Cardiac muscle cell (in vitro differentiated cells and primary cell): Measurements from ENCODE around the gene NLRC4. TPM values are rescaled to one million over a fixed set of nuclear protein-coding genes. Genes with fewer than 3 reads are reported as not detected.
A peak's percentile ranks its signal among the peaks of the same experiment; 100 is the strongest.

ENCODE experiments used
- DNase-seq, 2 donors: peaks; one replicate each; pipeline versions ENCODE4 v3.0.0 to v3.0.0-alpha.2; 2010 to 2017; ENCODE audit warnings: low read depth in 1 of 2, low spot score in 1 of 2
- H3K27ac ChIP-seq: fragments of 200-600 bp; sonication (generic); 2 replicates; pipeline ENCODE4 v1.5.1; 2016
- H3K27me3 ChIP-seq: fragments of 200-600 bp; sonication (generic); 2 replicates; pipeline ENCODE4 v1.6.0; 2016; ENCODE audit warnings: control low read depth
- H3K36me3 ChIP-seq: fragments of 200-600 bp; sonication (generic); 2 replicates; pipeline ENCODE4 v1.5.1; 2016; ENCODE audit warnings: control low read depth
- H3K4me1 ChIP-seq: fragments of 200-600 bp; sonication (generic); 2 replicates; pipeline ENCODE4 v1.8.1; 2017; ENCODE audit warnings: low read depth, mild to moderate bottlenecking, mixed run types
- H3K4me3 ChIP-seq: fragments of 200-600 bp; sonication (generic); 2 replicates; pipeline ENCODE4 v1.5.1; 2016; ENCODE audit warnings: mild to moderate bottlenecking
- H3K9me3 ChIP-seq: fragments of 200-600 bp; sonication (generic); 2 replicates; pipeline ENCODE4 v1.5.1; 2017; ENCODE audit warnings: low read depth, mild to moderate bottlenecking, control low read depth
- CTCF ChIP-seq: IDR thresholded peaks from 2 replicates; pipeline ENCODE4 v1.5.1; 2012; ENCODE audit warnings: low read depth, mild to moderate bottlenecking, low read length
- polyA plus RNA-seq: library from polyadenylated mRNA; unstranded; fragments of >200 nt; fragmentation: Nextera tagmentation; extraction: Ambion mirVana; gene quantifications from 2 replicates; pipeline ENCODE4 v1.2.1, GENCODE V29; 2016
- total RNA-seq: library from RNA; depleted of rRNA; stranded (reverse); fragments of >200 nt; gene quantifications from 2 replicates; pipeline ENCODE4 v1.2.3, GENCODE V29; 2016

Gene NLRC4
- total and polyA plus RNA-seq, 2 experiments from 2014 or later, result 0.64 TPM; not detected in 1

GRCh38 chr2:32237488-32237887 is 27.2 kb downstream of the NLRC4 start:
- Histone ChIP-seq H3K9me3 (no peaks in the 10 kb centered on the region), H3K27me3 (no peaks in the 10 kb centered on the region), H3K4me3 (no peak overlapping the region), H3K4me1 (no peaks in the 10 kb centered on the region), H3K36me3 (peaks cover 3% of the 10 kb centered on the region), H3K27ac (no peak overlapping the region)
- no peak for DNase-seq
- TF ChIP-seq CTCF, result no peak

GRCh38 chr2:32235315-32235714 is 29.4 kb downstream of the NLRC4 start:
- Histone ChIP-seq H3K27ac (no peak overlapping the region), H3K27me3 (no peaks in the 10 kb centered on the region), H3K9me3 (no peaks in the 10 kb centered on the region), H3K4me1 (no peaks in the 10 kb centered on the region), H3K4me3 (no peak overlapping the region), H3K36me3 (peaks cover 3% of the 10 kb centered on the region)
- peak in 1 of 2 donors; percentile 15 for DNase-seq
- TF ChIP-seq CTCF, result no peak

GRCh38 chr2:32231959-32232358 is 32.7 kb downstream of the NLRC4 start:
- no peaks in the 10 kb centered on the region for H3K4me1 ChIP-seq
- H3K9me3 ChIP-seq, result no peaks in the 10 kb centered on the region
- no peak overlapping the region for H3K27ac ChIP-seq
- H3K27me3 ChIP-seq, result no peaks in the 10 kb centered on the region
- no peak for TF ChIP-seq CTCF
- no peak overlapping the region for H3K4me3 ChIP-seq
- H3K36me3 ChIP-seq, result peaks cover 3% of the 10 kb centered on the region
- no peak for DNase-seq

- DNase-seq, result no peak
- Histone ChIP-seq H3K9me3 (no peaks in the 10 kb centered on the region), H3K36me3 (peaks cover 7% of the 10 kb centered on the region), H3K27ac (no peak overlapping the region), H3K27me3 (no peaks in the 10 kb centered on the region), H3K4me3 (no peak overlapping the region), H3K4me1 (no peaks in the 10 kb centered on the region)
- TF ChIP-seq CTCF, result no peak
These were observed 35.1 kb downstream of the NLRC4 start for GRCh38 chr2:32229635-32230034.

- no peak for TF ChIP-seq CTCF
- no peak for DNase-seq
- H3K27ac ChIP-seq, result peak overlapping the region; percentile 49
- no peaks in the 10 kb centered on the region for H3K27me3 ChIP-seq
- no peaks in the 10 kb centered on the region for H3K4me1 ChIP-seq
- peaks cover 12% of the 10 kb centered on the region for H3K36me3 ChIP-seq
- no peak overlapping the region for H3K4me3 ChIP-seq
- no peaks in the 10 kb centered on the region for H3K9me3 ChIP-seq
These were observed 36.5 kb downstream of the NLRC4 start for GRCh38 chr2:32228181-32228580.

GRCh38 chr2:32227492-32227891 is 37.2 kb downstream of the NLRC4 start:
- DNase-seq, result no peak
- no peak for TF ChIP-seq CTCF
- Histone ChIP-seq H3K4me3 (no peak overlapping the region), H3K4me1 (no peaks in the 10 kb centered on the region), H3K9me3 (no peaks in the 10 kb centered on the region), H3K36me3 (peaks cover 18% of the 10 kb centered on the region), H3K27me3 (no peaks in the 10 kb centered on the region), H3K27ac (peak overlapping the region; percentile 49)
